Progenitor cell of endocrine pancreas (in vitro differentiated cells): ENCODE data around the gene KLHL17. TPM values are rescaled to one million over a fixed set of nuclear protein-coding genes. Genes with fewer than 3 reads are reported as not detected.
A peak's percentile ranks its signal among the peaks of the same experiment; 100 is the strongest.
"Not testable (repeated sequence)": the region's sequence is repeated elsewhere in the genome, so short reads cannot be mapped to it uniquely, and the experiment has no call there.

Experiments used
- DNase-seq: peaks from one replicate; pipeline ENCODE4 v3.0.0; 2021; ENCODE audit warnings: low spot score; ENCODE audit not compliant: unreplicated experiment
- H3K27ac Mint-ChIP-seq: 2 replicates; pipeline ENCODE4 v1.8.0; 2021; ENCODE audit warnings: mild to moderate bottlenecking, moderate library complexity, mixed read lengths
- H3K27me3 Mint-ChIP-seq: 2 replicates; pipeline ENCODE4 v1.8.0; 2021; ENCODE audit warnings: mixed read lengths
- H3K36me3 Mint-ChIP-seq: 2 replicates; pipeline ENCODE4 v1.8.0; 2022; ENCODE audit warnings: mixed read lengths; ENCODE audit not compliant: insufficient read depth
- H3K4me1 Mint-ChIP-seq: 2 replicates; pipeline ENCODE4 v1.8.0; 2021; ENCODE audit warnings: low read depth, mixed read lengths
- H3K4me3 Mint-ChIP-seq: 2 replicates; pipeline ENCODE4 v1.8.0; 2021; ENCODE audit warnings: low read depth, mild to moderate bottlenecking, moderate library complexity, mixed read lengths
- H3K9me3 Mint-ChIP-seq: 2 replicates; pipeline ENCODE4 v1.8.0; 2021; ENCODE audit warnings: low read depth, mixed read lengths
- CTCF ChIP-seq: fragments of 200-600 bp; sonication (generic); IDR thresholded peaks from one replicate; pipeline ENCODE4 v1.5.0; 2021; ENCODE audit warnings: antibody characterized with exemption, mild to moderate bottlenecking; ENCODE audit not compliant: unreplicated experiment
- total RNA-seq: library from RNA; stranded (reverse); gene quantifications from 2 replicates; pipeline ENCODE4 v1.2.1, GENCODE V29; 2021

Gene KLHL17
- total RNA-seq, 1 donor from 2014 or later: 45.3 TPM

DNA sequence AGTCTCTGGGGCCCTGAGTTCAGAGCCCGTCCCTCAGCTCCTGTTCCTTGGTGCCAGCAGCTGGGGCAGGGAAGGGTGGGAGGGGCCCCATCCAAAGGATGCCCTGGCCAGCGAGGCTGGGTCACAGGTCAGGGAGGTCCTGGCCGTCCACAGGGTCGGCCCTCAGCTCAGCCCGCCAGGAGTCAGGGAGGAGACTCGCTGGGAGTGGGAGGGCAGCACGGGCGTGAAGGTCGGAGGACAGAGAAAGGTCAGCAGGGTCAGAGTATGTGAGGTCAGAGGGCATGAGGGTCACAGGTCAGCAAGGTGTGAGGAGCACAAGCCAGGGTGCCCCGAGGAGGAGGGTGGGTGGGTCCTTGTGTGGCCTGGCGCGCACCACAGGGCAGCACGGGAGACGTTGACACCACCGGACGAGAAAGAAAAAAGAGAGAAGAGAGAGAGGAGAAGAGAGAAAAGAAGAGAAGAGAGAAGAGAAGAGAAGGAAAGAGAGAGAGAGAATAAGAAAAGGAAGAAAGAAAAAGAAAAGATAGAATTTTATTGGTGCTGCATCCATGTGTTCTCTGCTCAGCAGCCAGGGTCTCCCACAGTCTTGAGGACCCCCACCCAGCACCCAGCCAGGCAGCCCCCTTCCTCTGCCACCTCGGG lies 14.4 kb downstream of the KLHL17 start:
- peaks cover 14% of the 10 kb centered on the region for H3K27me3 Mint-ChIP-seq
- H3K36me3 Mint-ChIP-seq: peaks cover 2% of the 10 kb centered on the region
- H3K4me1 Mint-ChIP-seq: peaks cover 2% of the 10 kb centered on the region
- H3K9me3 Mint-ChIP-seq: peaks cover 3% of the 10 kb centered on the region
- no peak overlapping the region for H3K27ac Mint-ChIP-seq
- TF ChIP-seq CTCF: no peak
- no peak overlapping the region for H3K4me3 Mint-ChIP-seq
- no peak for DNase-seq

GRCh38 chr1:975365-975764 lies 15.0 kb downstream of the KLHL17 start:
- DNase-seq: no peak
- Mint-ChIP-seq H3K9me3 (peaks cover 3% of the 10 kb centered on the region), H3K4me3 (no peak overlapping the region), H3K4me1 (peaks cover 2% of the 10 kb centered on the region), H3K27ac (no peak overlapping the region), H3K36me3 (peaks cover 2% of the 10 kb centered on the region), H3K27me3 (peaks cover 14% of the 10 kb centered on the region)
- TF ChIP-seq CTCF: no peak

GRCh38 chr1:975896-976683 lies 15.7 kb downstream of the KLHL17 start:
- Mint-ChIP-seq H3K36me3 (peaks cover 2% of the 10 kb centered on the region), H3K4me1 (peaks cover 2% of the 10 kb centered on the region), H3K4me3 (peak overlapping the region; percentile 41), H3K27me3 (peaks cover 17% of the 10 kb centered on the region), H3K9me3 (peaks cover 3% of the 10 kb centered on the region), H3K27ac (no peak overlapping the region)
- TF ChIP-seq CTCF: peak; percentile 67
- DNase-seq: peak; percentile 65

DNA sequence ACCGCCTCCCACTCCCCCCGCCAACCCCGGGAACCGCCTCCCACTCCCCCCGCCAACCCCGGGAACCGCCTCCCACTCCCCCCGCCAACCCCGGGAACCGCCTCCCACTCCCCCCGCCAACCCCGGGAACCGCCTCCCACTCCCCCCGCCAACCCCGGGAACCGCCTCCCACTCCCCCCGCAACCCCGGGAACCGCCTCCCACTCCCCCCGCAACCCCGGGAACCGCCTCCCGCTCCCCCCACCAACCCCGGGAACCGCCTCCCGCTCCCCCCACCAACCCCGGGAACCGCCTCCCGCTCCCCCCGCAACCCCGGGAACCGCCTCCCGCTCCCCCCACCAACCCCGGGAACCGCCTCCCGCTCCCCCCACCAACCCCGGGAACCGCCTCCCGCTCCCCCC lies 16.4 kb downstream of the KLHL17 start:
- not testable (repeated sequence) for H3K36me3 Mint-ChIP-seq, H3K4me3 Mint-ChIP-seq, H3K9me3 Mint-ChIP-seq, DNase-seq, H3K27ac Mint-ChIP-seq, H3K4me1 Mint-ChIP-seq
- peaks cover 19% of the 10 kb centered on the region for H3K27me3 Mint-ChIP-seq

DNA sequence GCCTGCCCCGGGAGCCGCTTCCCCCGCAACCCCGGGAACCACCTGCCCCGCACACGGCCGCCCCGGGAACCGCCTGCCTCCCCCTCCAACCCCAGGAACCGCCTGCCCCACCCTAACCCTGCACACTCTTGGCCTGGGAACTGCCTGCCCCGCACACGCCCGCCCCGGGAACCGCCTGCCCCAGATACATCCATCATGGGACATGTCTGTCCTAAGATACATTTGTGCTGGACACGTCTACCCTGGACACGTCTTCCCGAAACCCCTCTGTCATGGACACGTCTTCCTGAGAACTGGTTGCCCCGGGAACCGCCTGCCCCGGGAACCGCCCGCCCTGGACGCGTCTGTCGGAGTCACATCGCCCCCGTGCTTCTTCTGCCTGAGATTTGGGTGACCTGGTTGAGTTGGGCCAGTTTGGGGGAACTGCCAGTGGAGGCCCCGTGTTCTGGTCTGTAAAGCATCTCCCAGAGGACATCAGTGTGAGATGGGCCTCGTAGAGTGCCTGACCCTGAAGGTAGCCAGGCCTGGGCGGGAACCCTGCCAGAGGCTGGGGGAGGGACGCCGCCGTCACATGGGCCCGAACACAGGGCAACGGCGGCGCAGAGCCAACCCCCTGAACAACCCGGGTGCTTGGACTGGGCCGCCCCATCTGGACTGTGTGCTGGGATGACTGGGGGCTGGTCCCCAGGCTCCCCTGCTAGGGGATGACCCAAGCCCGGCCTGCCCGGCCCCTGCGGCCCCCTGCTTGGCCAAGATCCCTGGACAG lies 17.9 kb downstream of the KLHL17 start:
- Mint-ChIP-seq H3K27ac (peak overlapping the region; percentile 67), H3K9me3 (peaks cover 3% of the 10 kb centered on the region), H3K36me3 (peaks cover 2% of the 10 kb centered on the region), H3K4me3 (no peak overlapping the region), H3K27me3 (peaks cover 26% of the 10 kb centered on the region), H3K4me1 (peaks cover 2% of the 10 kb centered on the region)
- no peak for TF ChIP-seq CTCF
- DNase-seq: no peak
